GM21825 (cell line): Measurements from ENCODE around the gene ADGRA1.

Experiments used
- ATAC-seq: cut with Tn5 transposase; IDR thresholded peaks from one replicate; pipeline ENCODE4 v1.9.1; 2021; ENCODE audit warnings: mild to moderate bottlenecking, moderate library complexity; ENCODE audit not compliant: unreplicated experiment

The ADGRA1 gene

GRCh38 chr10:133094286-133094685 is 6.6 kb downstream of the ADGRA1 start:
- ATAC-seq: no peak

- ATAC-seq: no peak
Observed at GRCh38 chr10:133094866-133095265, 7.1 kb downstream of the ADGRA1 start.

GRCh38 chr10:133095586-133095985 is 7.9 kb downstream of the ADGRA1 start:
- ATAC-seq: no peak

GRCh38 chr10:133096616-133097269 is 9.0 kb downstream of the ADGRA1 start:
- no peak for ATAC-seq

GRCh38 chr10:133097418-133097817 is 9.7 kb downstream of the ADGRA1 start:
- ATAC-seq: no peak

- ATAC-seq: no peak
Observed at GRCh38 chr10:133097961-133098360, 10.2 kb downstream of the ADGRA1 start.

- no peak for ATAC-seq
Observed at GRCh38 chr10:133098426-133099124, 10.9 kb downstream of the ADGRA1 start.

GRCh38 chr10:133099571-133099970 is 11.8 kb downstream of the ADGRA1 start:
- no peak for ATAC-seq

- ATAC-seq: no peak
Observed at GRCh38 chr10:133100186-133100585, 12.5 kb downstream of the ADGRA1 start.

GRCh38 chr10:133100706-133101415 is 13.1 kb downstream of the ADGRA1 start:
- ATAC-seq: no peak

- no peak for ATAC-seq
Observed at GRCh38 chr10:133101416-133101810, 13.7 kb downstream of the ADGRA1 start.

GRCh38 chr10:133102415-133103095 is 14.8 kb downstream of the ADGRA1 start:
- no peak for ATAC-seq

- ATAC-seq: no peak
Observed at GRCh38 chr10:133103311-133103910, 15.7 kb downstream of the ADGRA1 start.

- no peak for ATAC-seq
Observed at GRCh38 chr10:133104068-133104962, 16.6 kb downstream of the ADGRA1 start.

GRCh38 chr10:133104963-133105640 is 17.4 kb downstream of the ADGRA1 start:
- no peak for ATAC-seq

- ATAC-seq: no peak
Observed at GRCh38 chr10:133105686-133106390, 18.1 kb downstream of the ADGRA1 start.

- ATAC-seq: no peak
Observed at GRCh38 chr10:133106516-133106915, 18.8 kb downstream of the ADGRA1 start.

- ATAC-seq: no peak
Observed at GRCh38 chr10:133107442-133107841, 19.7 kb downstream of the ADGRA1 start.

GRCh38 chr10:133109711-133110110 is 22.0 kb downstream of the ADGRA1 start:
- ATAC-seq: no peak
